ENCODE results near the gene PHRF1. TPM values are rescaled to one million over a fixed set of nuclear protein-coding genes. Genes with fewer than 3 reads are reported as not detected.

The PHRF1 gene
- total and polyA plus RNA-seq, 2 donors (not counting 3 experiments of a cell fraction or from before 2014, with no cell fraction given) = 14.2 to 39.4 TPM

- ChIA-PET POLR2A (no interaction called here), CTCF (interaction anchor here (1.0 kb wide), 1 partner anchor 176 kb away, joined by 3 read pairs; no protein-coding TSS in a partner anchor)
- FAIRE-seq (no peak), DNase-seq (ENCODE audit: low read depth, low spot score) (no peak)
- no peak for TF ChIP-seq POLR2AphosphoS5 (IDR thresholded peaks at IDR 0.05; ENCODE audit: insufficient read depth, low read depth, low read length)
- TF ChIP-seq MAX (IDR thresholded peaks at IDR 0.05; ENCODE audit: insufficient read depth, insufficient read length) = no peak
- no peak for TF ChIP-seq POLR2A (IDR thresholded peaks at IDR 0.05; ENCODE audit: low read depth, low read length)
- no peak for TF ChIP-seq CTCF (IDR thresholded peaks at IDR 0.05; ENCODE audit: extremely low read depth in 1 of 2, insufficient read depth in 1 of 2, low read depth in 1 of 2, low read length in 2 of 2)
- no peak for TF ChIP-seq GATA2 (IDR thresholded peaks at IDR 0.05; ENCODE audit: insufficient read depth, insufficient read length, low read depth, low read length)
- no peak for TF ChIP-seq FOS (IDR thresholded peaks at IDR 0.05; ENCODE audit: borderline replicate concordance, insufficient read depth, low read length)
- TF ChIP-seq JUN (IDR thresholded peaks at IDR 0.05; ENCODE audit: borderline replicate concordance, insufficient read depth, insufficient read length, low read depth) = no peak
- TF ChIP-seq MYC (IDR thresholded peaks at IDR 0.05; ENCODE audit: low read depth, low read length) = no peak
- no peak for TF ChIP-seq EZH2 (IDR thresholded peaks at IDR 0.05; ENCODE audit: borderline replicate concordance, low read depth, low read length, severe bottlenecking)
- Histone ChIP-seq H2AFZ (ENCODE audit: low read depth, low read length) (no peak overlapping the region), H3K9ac (replicated peaks; ENCODE audit: extremely low read depth, insufficient read depth, low read length) (no peak overlapping the region), H3K4me2 (ENCODE audit: insufficient read depth, low read length) (no peak overlapping the region), H3K4me1 (ENCODE audit: control insufficient read depth, extremely low read depth, insufficient read depth, low read length) (peaks cover 1% of the 10 kb centered on the region), H4K20me1 (replicated peaks; ENCODE audit: control insufficient read depth, extremely low read depth, insufficient read depth, low read length) (no peaks in the 10 kb centered on the region), H3K36me3 (ENCODE audit: control insufficient read depth in 2 of 2, extremely low read depth in 1 of 2, insufficient read depth in 2 of 2, low read length in 2 of 2) (no peaks in the 10 kb centered on the region), H3K4me3 (replicated peaks in 1 of 3; ENCODE audit: insufficient read depth in 1 of 3, low read depth in 1 of 3, low read length in 3 of 3) (no peak overlapping the region), H3K9me3 (replicated peaks; ENCODE audit: control insufficient read depth, insufficient read depth, low read length) (no peaks in the 10 kb centered on the region), H3K79me2 (ENCODE audit: control insufficient read depth, insufficient read depth, low read length) (no peaks in the 10 kb centered on the region), H3K27ac (ENCODE audit: insufficient read depth, low read depth, low read length) (no peak overlapping the region), H3K9me1 (replicated peaks; ENCODE audit: control insufficient read depth, extremely low read depth, insufficient read depth, low read length) (no peaks in the 10 kb centered on the region), H3K27me3 (ENCODE audit: control insufficient read depth in 2 of 2, insufficient read depth in 2 of 2, low read length in 2 of 2) (peaks cover 1% of the 10 kb centered on the region in 2 experiments)
- dilution Hi-C loops (cut with MboI; ENCODE audit: extremely low pct_ligation_motif_present, low sequenced_read_pairs) = no loop called here
- intact Hi-C loops (cut with micrococcal nuclease) = no loop called here
- no TSS peak for BruUV-seq (replicated peaks)
Measured at GRCh38 chr11:550021-550745, 26.1 kb upstream of the PHRF1 start.
